Astrocyte (in vitro differentiated cells and primary cell): Measurements from ENCODE around the gene IFNLR1.

Experiments
- CTCF ChIP-seq: IDR thresholded peaks from 2 replicates; pipeline ENCODE4 v1.5.1; 2011; ENCODE audit warnings: low read depth, mild to moderate bottlenecking, inconsistent platforms, low read length, moderate library complexity; ENCODE audit not compliant: insufficient read depth
- EZH2 ChIP-seq: IDR thresholded peaks from 2 replicates; pipeline ENCODE4 v1.6.1; 2012; ENCODE audit warnings: mild to moderate bottlenecking, low read length, inconsistent platforms; ENCODE audit not compliant: insufficient read depth

GRCh38 chr1:24180676-24181075 lies 6.4 kb downstream of the IFNLR1 start:
- TF ChIP-seq CTCF: no peak
- TF ChIP-seq EZH2: no peak
